ENCODE data around the gene CACNA1B. TPM values are rescaled to one million over a fixed set of nuclear protein-coding genes. Genes with fewer than 3 reads are reported as not detected.

CACNA1B gene
- total and polyA plus RNA-seq, 11 donors = 0.03 to 0.25 (median 0.13) TPM

GRCh38 chr9:137924169-137924568 is 46.6 kb downstream of the CACNA1B start:
- intact Hi-C loops (cut with DNase I) = no loop called here
- 29 to 43% (median 34%) methylated on average over 2 of the region's 2 CpGs for WGBS, 4 donors

GRCh38 chr9:137924761-137925369 is 47.3 kb downstream of the CACNA1B start:
- no peak for DNase-seq
- H3K4me1 ChIP-seq = no peaks in the 10 kb centered on the region
- ATAC-seq = no peak
- TF ChIP-seq CTCF (IDR thresholded peaks at IDR 0.05) = no peak
- no peak for TF ChIP-seq POLR2A (IDR thresholded peaks at IDR 0.05)
- H3K9me3 ChIP-seq = peaks cover 0 to 13% (median 0%) of the 10 kb centered on the region in 12 donors
- H3K36me3 ChIP-seq = no peaks in the 10 kb centered on the region
- 45 to 59% (median 51%) methylated on average over 9 of the region's 9 CpGs for WGBS, 4 donors
- no peak overlapping the region for H3K27ac ChIP-seq
- peaks cover 0 to 4% (median 0%) of the 10 kb centered on the region in 9 donors for H3K27me3 ChIP-seq
- intact Hi-C loops (cut with DNase I) = no loop called here
- H3K4me3 ChIP-seq = no peak overlapping the region

More at GRCh38 chr9:137924169-137924568, 46.6 kb downstream of the CACNA1B start:
- TF ChIP-seq CTCF (IDR thresholded peaks at IDR 0.05) (no peak), POLR2A (IDR thresholded peaks at IDR 0.05) (no peak)
- ATAC-seq (no peak), DNase-seq (no peak)
- H3K9me3 ChIP-seq = peaks cover 0 to 13% (median 0%) of the 10 kb centered on the region in 12 donors
- no peaks in the 10 kb centered on the region for H3K36me3 ChIP-seq
- no peak overlapping the region for H3K4me3 ChIP-seq
- H3K27me3 ChIP-seq = peaks cover 0 to 4% (median 0%) of the 10 kb centered on the region in 9 donors
- peaks cover 0 to 1% (median 0%) of the 10 kb centered on the region in 12 donors for H3K4me1 ChIP-seq
- no peak overlapping the region for H3K27ac ChIP-seq

- H3K9me3 ChIP-seq = peaks cover 0 to 43% (median 21%) of the 10 kb centered on the region in 12 donors
- H3K27ac ChIP-seq = no peak overlapping the region
- DNase-seq (no peak), ATAC-seq (no peak)
- WGBS, 4 donors = 87 to 92% (median 91%) methylated on average over 5 of the region's 5 CpGs
- H3K4me1 ChIP-seq = no peaks in the 10 kb centered on the region
- intact Hi-C loops (cut with DNase I) = no loop called here
- no peaks in the 10 kb centered on the region for H3K36me3 ChIP-seq
- H3K27me3 ChIP-seq = no peaks in the 10 kb centered on the region
- TF ChIP-seq CTCF (IDR thresholded peaks at IDR 0.05) = no peak
- no peak for TF ChIP-seq POLR2A (IDR thresholded peaks at IDR 0.05)
- H3K4me3 ChIP-seq = no peak overlapping the region
These were observed 66.1 kb downstream of the CACNA1B start for GRCh38 chr9:137943655-137944054.

GRCh38 chr9:137945581-137945980 is 68.0 kb downstream of the CACNA1B start:
- DNase-seq = no peak
- no peak for ATAC-seq
- Histone ChIP-seq H3K4me3 (no peak overlapping the region), H3K36me3 (no peaks in the 10 kb centered on the region), H3K27me3 (no peaks in the 10 kb centered on the region), H3K4me1 (no peaks in the 10 kb centered on the region), H3K27ac (no peak overlapping the region), H3K9me3 (peaks cover 0 to 38% (median 21%) of the 10 kb centered on the region in 12 donors)
- 88 to 91% (median 89%) methylated on average over 4 of the region's 4 CpGs for WGBS, 4 donors
- intact Hi-C loops (cut with DNase I) = no loop called here
- no peak for TF ChIP-seq CTCF (IDR thresholded peaks at IDR 0.05)
- no peak for TF ChIP-seq POLR2A (IDR thresholded peaks at IDR 0.05)
